Erythroblast (primary cell): Measurements from ENCODE around the gene TRMT61A.

Experiments used
- DNase-seq, 2 experiments: peaks; one replicate each; lab custom pipeline; 2025; lab: John Stamatoyannopoulos, UW
- GATA1 ChIP-seq: IDR thresholded peaks from 2 replicates; pipeline ENCODE4 v1.6.1; 2011; ENCODE audit warnings: low read depth, mild to moderate bottlenecking, control low read depth, low read length, moderate library complexity
- POLR2A ChIP-seq: IDR thresholded peaks from 2 replicates; pipeline ENCODE4 v1.6.1; 2011; ENCODE audit warnings: mild to moderate bottlenecking, low read length

The TRMT61A gene

DNA sequence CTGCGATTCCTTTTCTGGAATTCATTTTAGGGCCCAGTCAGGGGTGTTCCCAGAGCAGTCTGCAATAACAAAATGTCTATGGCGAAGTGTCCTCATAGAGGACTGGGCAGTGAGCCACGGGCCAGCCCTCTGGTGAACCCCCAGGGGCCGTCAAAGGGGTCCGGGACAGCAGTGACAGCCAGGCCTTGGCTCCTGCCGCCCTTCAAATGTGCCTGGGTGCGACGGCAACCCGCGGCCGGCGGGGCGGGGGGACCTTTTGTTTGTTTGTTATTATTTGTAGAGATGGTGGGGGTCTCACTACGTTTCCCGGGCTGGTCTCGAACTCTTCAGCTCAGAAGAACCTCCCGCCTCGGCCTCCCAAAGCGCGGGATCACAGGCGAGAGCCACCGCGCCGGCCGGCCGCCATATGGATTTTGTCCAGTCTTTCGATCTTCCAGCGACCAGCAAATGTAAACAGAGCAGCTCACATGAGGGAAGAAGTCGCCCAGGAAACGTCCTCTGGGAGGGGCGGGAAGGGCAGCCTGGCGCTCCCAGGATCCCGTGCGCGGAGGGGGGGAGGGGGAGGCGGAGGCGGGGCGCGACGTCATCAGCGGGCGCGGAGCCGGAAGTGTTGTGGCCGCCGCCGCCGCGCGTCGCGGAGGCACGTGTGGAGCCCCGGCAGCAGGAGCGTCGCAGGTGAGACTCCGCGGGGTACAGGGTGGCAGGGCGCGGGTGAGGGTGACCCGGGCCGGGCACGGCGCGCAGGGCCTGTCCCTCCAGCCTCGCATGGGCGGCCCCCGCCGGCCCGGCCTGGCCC is at the start of gene TRMT61A:
TRMT61A (plus strand) TSS at position 610 of the 796 bp plus-strand sequence. CDS start 783 bp downstream, outside the sequence.
- TF ChIP-seq GATA1 (no peak), POLR2A (no peak)
- peak; percentile 89 to 94 for DNase-seq

- DNase-seq, result no peak
- TF ChIP-seq POLR2A, result no peak
- no peak for TF ChIP-seq GATA1
Observed at GRCh38 chr14:103480595-103480994, 48.4 kb upstream of the TRMT61A start.

DNA sequence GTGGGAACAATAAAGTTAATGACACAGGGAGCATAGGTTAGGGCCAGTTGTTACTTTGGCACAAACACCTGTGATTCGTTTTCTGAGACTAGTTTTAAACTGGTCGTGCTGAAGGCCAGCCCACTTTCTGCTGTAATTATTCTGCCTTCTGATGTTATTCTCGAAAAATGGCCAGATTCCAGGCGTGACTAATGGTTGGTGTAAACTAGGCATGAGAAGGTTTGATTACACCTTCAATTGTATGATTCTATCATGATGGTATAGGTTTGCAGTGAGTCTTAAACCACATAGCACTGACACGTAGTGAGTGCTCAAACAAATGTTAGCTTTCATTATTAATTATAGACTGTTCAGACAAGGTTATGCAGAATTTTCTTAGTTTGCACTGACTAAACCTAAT is 45.4 kb upstream of the TRMT61A start:
- no peak for DNase-seq

GRCh38 chr14:103485504-103485903 is 43.5 kb upstream of the TRMT61A start:
- TF ChIP-seq GATA1 (no peak), POLR2A (no peak)
- peak; percentile 20 to 52 for DNase-seq

More for the DNA sequence above, 45.4 kb upstream of the TRMT61A start:
- TF ChIP-seq POLR2A, result no peak
- TF ChIP-seq GATA1, result no peak

- TF ChIP-seq GATA1, result no peak
- no peak for TF ChIP-seq POLR2A
Observed at GRCh38 chr14:103488071-103488470, 40.9 kb upstream of the TRMT61A start.

GRCh38 chr14:103488960-103489359 is 40.0 kb upstream of the TRMT61A start:
- TF ChIP-seq POLR2A (no peak), GATA1 (no peak)
- no peak for DNase-seq

More at GRCh38 chr14:103488071-103488470, 40.9 kb upstream of the TRMT61A start:
- DNase-seq, result no peak

DNA sequence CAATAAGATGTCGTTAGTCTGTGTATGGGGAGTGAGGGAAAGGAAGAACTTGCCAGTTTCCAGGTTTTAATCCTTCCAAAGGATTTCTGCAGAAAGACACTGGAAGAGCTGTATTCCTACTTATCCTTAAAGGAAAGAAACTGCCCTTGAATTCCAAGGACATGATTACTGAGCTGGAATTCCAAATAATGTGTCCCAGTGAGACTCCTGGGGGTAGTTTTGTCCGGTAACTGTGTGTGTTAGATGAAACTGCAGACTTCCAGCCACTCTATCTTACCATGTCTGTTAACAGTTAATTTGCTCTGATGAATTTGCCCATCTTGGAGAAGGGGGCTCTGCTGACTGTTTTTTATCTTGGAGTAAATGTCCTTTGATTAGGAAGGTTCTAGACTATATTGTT is 39.4 kb upstream of the TRMT61A start:
- DNase-seq, result no peak
- TF ChIP-seq POLR2A, result no peak
- no peak for TF ChIP-seq GATA1

- no peak for DNase-seq
- no peak for TF ChIP-seq GATA1
- no peak for TF ChIP-seq POLR2A
Observed at GRCh38 chr14:103491691-103492090, 37.3 kb upstream of the TRMT61A start.

GRCh38 chr14:103492156-103492925 is 36.7 kb upstream of the TRMT61A start:
- DNase-seq, result no peak
- TF ChIP-seq GATA1 (no peak), POLR2A (no peak)

- no peak for DNase-seq
- TF ChIP-seq GATA1 (no peak), POLR2A (no peak)
Observed at GRCh38 chr14:103495854-103496253, 33.1 kb upstream of the TRMT61A start.

GRCh38 chr14:103496776-103497175 is 32.2 kb upstream of the TRMT61A start:
- TF ChIP-seq POLR2A (no peak), GATA1 (no peak)
- no peak for DNase-seq

- TF ChIP-seq POLR2A (no peak), GATA1 (no peak)
- DNase-seq, result no peak
Observed at GRCh38 chr14:103499709-103500108, 29.3 kb upstream of the TRMT61A start.

DNA sequence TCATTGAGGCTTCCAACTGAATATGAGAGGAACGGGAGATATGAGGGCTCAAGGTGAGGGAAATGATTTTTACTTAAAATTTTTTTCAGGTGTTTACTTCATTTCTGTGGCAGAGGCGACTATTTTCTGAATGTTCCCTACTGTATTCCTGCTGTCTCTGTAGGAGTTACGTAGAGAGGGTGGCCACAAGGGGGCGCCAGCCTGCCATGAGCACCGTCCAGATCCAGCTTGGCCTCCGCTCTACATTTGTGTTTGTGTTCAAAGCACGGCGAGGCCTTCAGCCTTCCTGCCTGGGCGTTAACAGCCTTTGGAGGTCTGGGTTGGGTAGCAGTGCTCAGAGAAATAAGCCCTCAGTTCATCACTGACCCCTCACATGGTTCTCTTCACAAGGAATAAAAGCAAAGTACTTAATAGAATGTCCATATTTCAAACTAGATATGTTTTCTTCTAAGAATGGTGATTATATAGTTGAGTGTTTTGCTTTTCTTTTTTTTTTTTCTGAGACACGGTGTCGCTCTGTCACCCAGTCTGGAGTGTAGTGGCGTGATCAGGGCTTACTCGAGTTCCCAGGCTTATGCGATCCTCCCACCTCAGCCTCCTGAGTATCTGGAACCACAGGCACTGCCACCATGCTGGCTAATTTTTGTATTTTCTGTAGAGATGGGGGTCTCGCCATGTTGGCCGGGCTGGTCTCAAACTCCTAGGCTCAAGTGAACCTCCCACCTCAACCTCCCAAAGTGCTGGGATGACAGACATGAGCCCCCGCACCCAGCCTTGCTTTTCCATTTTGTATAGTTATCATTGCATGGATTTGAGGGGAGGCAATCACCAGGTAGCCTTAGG is 28.6 kb upstream of the TRMT61A start:
- TF ChIP-seq POLR2A (no peak), GATA1 (no peak)
- DNase-seq, result peak; percentile 83 to 91
